Measurements from ENCODE around the gene RNF227.
"Not testable (repeated sequence)": the region's sequence is repeated elsewhere in the genome, so short reads cannot be mapped to it uniquely, and the experiment has no call there.

Gene RNF227

GRCh38 chr17:7864384-7864783 lies 51.7 kb downstream of the RNF227 start:
- not testable (repeated sequence) for DNase-seq (ENCODE audit: low read depth)

Measured in stimulated activated CD8-positive, alpha-beta memory T cell treated with anti-CD3 and anti-CD28 coated beads, Interleukin-12 subunit alpha, Interleukin-12 subunit beta, amount 100 ng/mL, for 4 hours (primary cell).